Gastrocnemius medialis (tissue), 4 donors: ENCODE results near the gene TBC1D25. TPM values are rescaled to one million over a fixed set of nuclear protein-coding genes. Genes with fewer than 3 reads are reported as not detected.
A peak's percentile ranks its signal among the peaks of the same experiment; 100 is the strongest.

Source experiments
- ATAC-seq, 2 donors: fragments of 150-250 bp; one replicate each; pipeline ENCODE4 v1.9.1; 2016
- DNase-seq, 2 donors: peaks; one replicate each; pipeline ENCODE4 v3.0.0-alpha.2; 2019
- H3K27ac ChIP-seq, 4 donors: fragments of 200-600 bp; sonication (generic); 1 replicate in 1 of 4; 2 replicates in 3 of 4; pipeline ENCODE4 v1.5.1; 2016 to 2018; ENCODE audit warnings: mild to moderate bottlenecking in 2 of 4, moderate library complexity in 1 of 4
- H3K27me3 ChIP-seq, 3 donors: fragments of 200-600 bp; sonication (generic) in 2 of 3; 1 replicate in 1 of 3; 2 replicates in 2 of 3; pipeline versions ENCODE4 v1.5.1 to v1.6.0; 2016 to 2019; ENCODE audit warnings: mild to moderate bottlenecking in 1 of 3, moderate library complexity in 1 of 3
- H3K36me3 ChIP-seq, 2 donors: fragments of 200-600 bp; sonication (generic) in 1 of 2; one replicate each; pipeline ENCODE4 v1.5.1; 2017 to 2018
- H3K4me1 ChIP-seq, 2 donors: fragments of 200-600 bp; sonication (generic) in 1 of 2; one replicate each; pipeline ENCODE4 v1.5.1; 2016 to 2017; ENCODE audit warnings: mild to moderate bottlenecking in 2 of 2
- H3K4me3 ChIP-seq, 4 donors: fragments of 200-600 bp; sonication (generic) in 3 of 4; 1 replicate in 1 of 4; 2 replicates in 3 of 4; pipeline ENCODE4 v1.5.1; 2016 to 2019; ENCODE audit warnings: mild to moderate bottlenecking in 2 of 4
- H3K9me3 ChIP-seq, 3 donors: fragments of 200-600 bp; sonication (generic) in 2 of 3; 1 replicate in 1 of 3; 2 replicates in 2 of 3; pipeline ENCODE4 v1.5.1; 2016 to 2019
- CTCF ChIP-seq, 5 experiments: fragments of 450-650 bp in 3 of 5; fragments of 200-600 bp in 2 of 5; sonication (generic) in 2 of 5; IDR thresholded peaks in 4 of 5; conservative IDR thresholded peaks in 1 of 5; 1 replicate in 4 of 5; 2 replicates in 1 of 5; pipeline ENCODE4 v1.5.1; 2016 to 2019; ENCODE audit warnings: antibody characterized with exemption in 5 of 5, mild to moderate bottlenecking in 3 of 5, moderate library complexity in 3 of 5
- POLR2A ChIP-seq, 2 donors: fragments of 450-650 bp; IDR thresholded peaks; one replicate each; pipeline ENCODE4 v1.6.1; 2017; ENCODE audit warnings: antibody characterized with exemption in 2 of 2, mild to moderate bottlenecking in 2 of 2, moderate library complexity in 2 of 2
- in situ Hi-C, 4 donors: fragments of 200-750 bp; cut with MboI; loops; one replicate each; pipeline versions ENCODE4 v1.15.0 to v1.8.0; 2017; ENCODE audit warnings: low sequenced_read_pairs in 4 of 4
- intact Hi-C: fragments of 100-400 bp; cut with DNase I; formaldehyde crosslinking; loops from one replicate; pipeline ENCODE4 v1.15.1; 2023; ENCODE audit warnings: low total_unique reads
- total RNA-seq, 4 donors: library from RNA; depleted of rRNA; stranded (reverse); fragments of >200 nt; gene quantifications; one replicate each; pipeline versions ENCODE4 v1.1.0 to v1.2.3, GENCODE V29; 2016

TBC1D25 gene
- total RNA-seq, 4 donors from 2014 or later = 10.3 to 14.8 (median 11.9) TPM

DNA sequence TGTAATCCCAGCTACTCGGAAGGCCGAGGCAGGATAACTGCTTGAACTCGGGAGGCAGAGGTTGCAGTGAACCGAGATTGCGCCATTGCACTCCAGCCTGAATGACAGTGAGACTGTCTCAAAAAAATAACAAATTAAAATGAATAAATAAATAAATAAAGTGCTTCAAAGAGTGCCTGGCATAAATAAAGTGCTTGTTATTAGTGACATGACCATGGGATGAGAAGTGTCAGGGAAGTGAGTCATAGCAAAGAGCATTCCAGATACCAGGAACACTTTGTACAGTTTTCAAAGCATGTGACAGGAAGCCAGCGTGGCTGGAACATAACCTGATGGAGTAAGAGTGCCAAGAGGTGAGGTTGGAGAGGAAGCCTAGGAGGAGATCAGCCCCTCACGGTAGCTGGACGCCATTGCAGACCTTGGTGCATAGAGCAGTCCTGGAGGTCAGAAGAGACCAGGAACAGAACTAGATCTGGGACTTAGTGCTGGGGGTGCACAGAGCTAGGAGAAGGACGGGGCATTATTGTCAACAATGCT, 51.8 kb downstream of the TBC1D25 start:
- H3K9me3 ChIP-seq = no peaks in the 10 kb centered on the region
- intact Hi-C loops = loop anchor here (10.0 kb wide), 1 partner anchor 83 kb away; no protein-coding TSS in a partner anchor
- peak; percentile 94 to 96 for ATAC-seq
- H3K27me3 ChIP-seq = no peaks in the 10 kb centered on the region
- no peaks in the 10 kb centered on the region for H3K4me1 ChIP-seq
- H3K4me3 ChIP-seq = peak overlapping the region in 2 of 4 donors; percentile 9 to 37
- in situ Hi-C loops = no loop called here
- H3K27ac ChIP-seq = peak overlapping the region; percentile 62 to 77 (median 72)
- no peaks in the 10 kb centered on the region for H3K36me3 ChIP-seq
- DNase-seq = peak in 1 of 2 donors; percentile 55
- TF ChIP-seq POLR2A (IDR thresholded peaks at IDR 0.05) (peak in 1 of 2 donors; percentile 41), CTCF (IDR thresholded peaks at IDR 0.05 in 4 of 5, conservative IDR thresholded peaks at IDR 0.05 in 1 of 5) (no peak)

GRCh38 chrX:48592971-48593370, 53.5 kb downstream of the TBC1D25 start:
- intact Hi-C loops = loop anchor here (10.0 kb wide), 1 partner anchor 82 kb away; no protein-coding TSS in a partner anchor
- TF ChIP-seq POLR2A (IDR thresholded peaks at IDR 0.05) (no peak), CTCF (IDR thresholded peaks at IDR 0.05 in 4 of 5, conservative IDR thresholded peaks at IDR 0.05 in 1 of 5) (no peak)
- H3K27ac ChIP-seq = peak overlapping the region in 2 of 4 donors; percentile 57 to 65
- H3K36me3 ChIP-seq = no peaks in the 10 kb centered on the region
- no peaks in the 10 kb centered on the region for H3K27me3 ChIP-seq
- no peak for DNase-seq
- H3K9me3 ChIP-seq = no peaks in the 10 kb centered on the region
- peaks cover 0 to 4% of the 10 kb centered on the region in 2 donors for H3K4me1 ChIP-seq
- no peak overlapping the region for H3K4me3 ChIP-seq
- in situ Hi-C loops = no loop called here
- ATAC-seq = no peak

- no peak for ATAC-seq
Measured at GRCh38 chrX:48595929-48596328, 56.4 kb downstream of the TBC1D25 start.

DNA sequence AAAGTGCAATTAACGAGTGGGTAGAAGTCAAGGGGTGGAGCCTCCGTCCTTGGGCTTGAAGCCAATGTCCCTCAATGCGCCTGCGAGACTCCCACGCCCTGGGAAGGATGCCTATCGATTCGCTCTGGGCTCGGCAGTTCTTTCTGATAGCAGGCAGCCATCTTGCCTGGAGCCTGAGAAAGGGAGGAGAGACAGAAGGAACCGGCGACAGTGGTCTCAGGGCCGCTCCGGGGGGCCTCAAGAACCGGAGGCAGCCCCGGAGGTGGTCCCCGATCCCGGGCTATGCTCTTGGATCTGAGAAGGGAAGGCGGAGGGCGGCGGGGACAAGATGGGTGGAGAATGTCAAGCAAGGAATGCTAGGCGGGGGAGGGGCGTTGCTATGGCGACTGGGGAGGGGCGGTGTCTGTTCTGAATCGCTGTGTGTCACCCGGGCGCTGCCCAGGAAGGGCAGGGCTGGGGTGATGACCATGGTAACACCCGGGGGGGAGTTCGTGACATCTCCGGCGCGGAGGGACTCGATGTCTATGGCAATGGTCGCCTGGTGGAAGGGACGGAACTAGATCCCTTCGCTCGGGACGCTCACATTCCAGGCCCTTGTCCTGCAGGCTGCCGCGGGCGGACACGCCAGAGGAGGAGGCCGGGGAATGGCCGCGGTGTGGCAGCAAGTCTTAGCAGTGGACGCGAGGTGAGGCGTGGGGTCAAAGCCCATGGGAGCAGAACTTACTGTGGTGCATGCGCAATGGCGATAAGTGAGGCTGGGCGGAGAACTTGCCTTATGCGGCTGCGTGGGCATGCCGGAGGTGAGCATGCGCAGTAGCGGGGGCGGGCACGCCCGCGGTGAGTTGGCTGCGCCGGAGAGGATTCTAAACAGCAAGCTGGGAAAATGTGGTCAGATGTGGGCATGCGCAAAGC, 58.1 kb downstream of the TBC1D25 start, which contains the start of gene WDR13:
WDR13 (plus strand) TSS at position 140 of the 912 bp plus-strand sequence; CDS start at position 645, 505 bp downstream.
- H3K4me1 ChIP-seq = peaks cover 3 to 4% of the 10 kb centered on the region in 2 donors

More at GRCh38 chrX:48595929-48596328, 56.4 kb downstream of the TBC1D25 start:
- DNase-seq = no peak
- Histone ChIP-seq H3K4me3 (no peak overlapping the region), H3K27me3 (no peaks in the 10 kb centered on the region), H3K27ac (peak overlapping the region in 1 of 4 donors; percentile 96), H3K4me1 (peaks cover 3 to 4% of the 10 kb centered on the region in 2 donors), H3K36me3 (peaks cover 0 to 20% of the 10 kb centered on the region in 2 donors), H3K9me3 (no peaks in the 10 kb centered on the region)
- TF ChIP-seq POLR2A (IDR thresholded peaks at IDR 0.05) (no peak), CTCF (IDR thresholded peaks at IDR 0.05 in 4 of 5, conservative IDR thresholded peaks at IDR 0.05 in 1 of 5) (no peak)
- in situ Hi-C loops = no loop called here
- intact Hi-C loops = loop anchor here (5.0 to 10.0 kb wide), 4 partner anchors 79 to 671 kb away; partner anchors contain the start of genes HDAC6, PPP1R3F, PQBP1 and TIMM17B

More for the DNA sequence above, 58.1 kb downstream of the TBC1D25 start, which contains the start of gene WDR13:
- in situ Hi-C loops (no loop called here), intact Hi-C loops (loop anchor here (1.0 to 10.0 kb wide), 6 partner anchors 23 to 670 kb away; partner anchors contain the start of genes HDAC6, PPP1R3F, PQBP1 and RBM3)
- peak; percentile 92 to 97 for ATAC-seq
- no peaks in the 10 kb centered on the region for H3K9me3 ChIP-seq
- TF ChIP-seq CTCF (IDR thresholded peaks at IDR 0.05 in 4 of 5, conservative IDR thresholded peaks at IDR 0.05 in 1 of 5) (no peak), POLR2A (IDR thresholded peaks at IDR 0.05) (peak; percentile 56 to 61)
- no peaks in the 10 kb centered on the region for H3K27me3 ChIP-seq
- peaks cover 0 to 35% of the 10 kb centered on the region in 2 donors for H3K36me3 ChIP-seq
- H3K4me3 ChIP-seq = peak within 1 kb of the TSS; percentile 75 to 85 (median 84)
- peak; percentile 82 to 90 for DNase-seq
- H3K27ac ChIP-seq = peak within 1 kb of the TSS; percentile 89 to 99 (median 96)
